IMR-90 (cell line): ENCODE measurements around the gene MYO1F. TPM values are rescaled to one million over a fixed set of nuclear protein-coding genes. Genes with fewer than 3 reads are reported as not detected.
A peak's percentile ranks its signal among the peaks of the same experiment; 100 is the strongest.

Source experiments
- ATAC-seq: fragments of 200-7000 bp; cut with Tn5 transposase; 2 replicates; pipeline ENCODE4 v1.9.1; 2020; ENCODE audit warnings: low read depth, mild to moderate bottlenecking, moderate library complexity
- BruUV-seq: library from RNA; stranded (reverse); fragments of 400-500 nt; replicated peaks from 2 replicates; lab custom pipeline; 2021; lab: Mats Ljungman, UMichigan
- CTCF ChIA-PET: fragments of 300-600 bp; formaldehyde crosslinking; extraction: SDS; loops from one replicate; lab custom pipeline; 2021; ENCODE audit warnings: antibody characterized with exemption; lab: Yijun Ruan, JAX
- POLR2A ChIA-PET: fragments of 300-600 bp; sonication (Branson Sonifier 250); formaldehyde crosslinking; loops from one replicate; lab custom pipeline; 2022; ENCODE audit warnings: antibody characterized with exemption; ENCODE audit not compliant: unreplicated experiment; lab: Charles Lee
- DNase-seq: peaks from one replicate; pipeline ENCODE4 v3.0.0; 2013
- H2AFZ ChIP-seq: replicated peaks from 2 replicates; pipeline ENCODE3; 2013; ENCODE audit warnings: low read length, mild to moderate bottlenecking; ENCODE audit not compliant: poor library complexity
- H2AK5ac ChIP-seq: 2 replicates; pipeline ENCODE4 v1.6.1; 2013; ENCODE audit warnings: low read depth, low read length, inconsistent platforms
- H2AK9ac ChIP-seq: replicated peaks from 2 replicates; pipeline ENCODE3; 2013; ENCODE audit warnings: mild to moderate bottlenecking, low read depth, low read length, moderate library complexity; ENCODE audit not compliant: poor library complexity
- H2BK120ac ChIP-seq: 2 replicates; pipeline ENCODE4 v1.6.1; 2013; ENCODE audit warnings: low read depth, low read length, inconsistent platforms
- H2BK15ac ChIP-seq: 3 replicates; pipeline ENCODE4 v1.6.1; 2013; ENCODE audit warnings: low read depth, low read length, inconsistent platforms
- H2BK20ac ChIP-seq: 2 replicates; pipeline ENCODE4 v1.6.1; 2013; ENCODE audit warnings: low read depth, mild to moderate bottlenecking, inconsistent platforms, low read length, moderate library complexity
- H2BK5ac ChIP-seq: 2 replicates; pipeline ENCODE4 v1.6.1; 2013; ENCODE audit warnings: mild to moderate bottlenecking, low read depth, low read length, inconsistent platforms; ENCODE audit not compliant: poor library complexity, severe bottlenecking
- H3K14ac ChIP-seq: replicated peaks from 2 replicates; pipeline ENCODE4 v1.6.1; 2013; ENCODE audit warnings: low read depth, low read length, inconsistent platforms
- H3K18ac ChIP-seq: 2 replicates; pipeline ENCODE4 v1.6.1; 2013; ENCODE audit warnings: low read depth, low read length, control low read depth
- H3K23ac ChIP-seq: 2 replicates; pipeline ENCODE4 v1.6.1; 2013; ENCODE audit warnings: low read depth, low read length, inconsistent platforms
- H3K27ac ChIP-seq: 2 replicates; pipeline ENCODE4 v1.5.1; 2013; ENCODE audit warnings: mild to moderate bottlenecking, control low read depth, low read length; ENCODE audit not compliant: insufficient read depth
- H3K27me3 ChIP-seq: 2 replicates; pipeline ENCODE4 v1.6.1; 2013; ENCODE audit warnings: low read length; ENCODE audit not compliant: control insufficient read depth, insufficient read depth
- H3K36me3 ChIP-seq: 2 replicates; pipeline ENCODE4 v1.6.1; 2013; ENCODE audit warnings: low read length, mixed read lengths; ENCODE audit not compliant: control insufficient read depth, insufficient read depth
- H3K4ac ChIP-seq: 2 replicates; pipeline ENCODE4 v1.6.1; 2013; ENCODE audit warnings: low read depth, low read length, inconsistent platforms
- H3K4me1 ChIP-seq: 2 replicates; pipeline ENCODE4 v1.6.1; 2013; ENCODE audit warnings: low read length, mixed read lengths; ENCODE audit not compliant: control insufficient read depth, insufficient read depth
- H3K4me2 ChIP-seq: 2 replicates; pipeline ENCODE4 v1.6.1; 2013; ENCODE audit warnings: low read depth, mild to moderate bottlenecking, control low read depth, low read length, moderate library complexity
- H3K4me3 ChIP-seq: 2 replicates; pipeline ENCODE4 v1.5.1; 2013; ENCODE audit warnings: low read depth, mild to moderate bottlenecking, control low read depth, low read length, moderate library complexity; ENCODE audit not compliant: insufficient read depth
- H3K56ac ChIP-seq: 2 replicates; pipeline ENCODE4 v1.6.1; 2013; ENCODE audit warnings: low read length, inconsistent platforms; ENCODE audit not compliant: insufficient read depth; ENCODE audit errors: extremely low read depth
- H3K79me1 ChIP-seq, 2 experiments: 2 replicates each; pipeline ENCODE4 v1.6.1; 2013; ENCODE audit warnings: low read length in 2 of 2, inconsistent platforms in 1 of 2, low read depth in 1 of 2
- H3K9ac ChIP-seq: 2 replicates; pipeline ENCODE4 v1.6.1; 2013; ENCODE audit warnings: low read depth, low read length, control low read depth
- H3K9me1 ChIP-seq: 2 replicates; pipeline ENCODE4 v1.6.1; 2013; ENCODE audit warnings: low read length, inconsistent platforms; ENCODE audit not compliant: insufficient read depth
- H3K9me3 ChIP-seq: 2 replicates; pipeline ENCODE4 v1.6.1; 2013; ENCODE audit warnings: low read length; ENCODE audit not compliant: control insufficient read depth, insufficient read depth
- H4K20me1 ChIP-seq: 2 replicates; pipeline ENCODE4 v1.6.1; 2013; ENCODE audit warnings: low read length, inconsistent platforms; ENCODE audit not compliant: insufficient read depth
- H4K5ac ChIP-seq: 2 replicates; pipeline ENCODE4 v1.6.1; 2013; ENCODE audit warnings: mild to moderate bottlenecking, low read depth, low read length, control low read depth
- H4K8ac ChIP-seq, 2 experiments: 2 replicates each; pipeline ENCODE4 v1.6.1; 2013; ENCODE audit warnings: low read depth in 2 of 2, low read length in 2 of 2, control low read depth in 1 of 2, inconsistent platforms in 1 of 2
- H4K91ac ChIP-seq: 2 replicates; pipeline ENCODE4 v1.6.1; 2013; ENCODE audit warnings: low read depth, low read length, inconsistent platforms; ENCODE audit not compliant: insufficient read depth
- CEBPB ChIP-seq: IDR thresholded peaks from 2 replicates; pipeline ENCODE4 v1.6.1; 2012; ENCODE audit warnings: low read depth, low read length, improper control_type of control experiment
- RCOR1 ChIP-seq: IDR thresholded peaks from 2 replicates; pipeline ENCODE4 v1.6.1; 2012; ENCODE audit warnings: mild to moderate bottlenecking, low read length, improper control_type of control experiment; ENCODE audit not compliant: insufficient replicate concordance
- WGBS, 2 experiments: methylation state at CpG; one replicate each; pipeline versions ENCODE4 v1.1.5 to v1.1.7; 2013; ENCODE audit warnings: missing lambda C conversion rate in 2 of 2; ENCODE audit not compliant: insufficient read length in 1 of 2; ENCODE audit errors: extremely low coverage in 2 of 2; 5-methylcytosine and 5-hydroxymethylcytosine counted together
- dilution Hi-C: fragments of 300-500 bp; cut with HindIII; formaldehyde crosslinking; loops from one replicate; pipeline ENCODE4 v1.14.3; 2018; ENCODE audit warnings: low sequenced_read_pairs; ENCODE audit not compliant: unreplicated experiment
- in situ Hi-C: fragments of 300-500 bp; cut with MboI; formaldehyde crosslinking; loops from 3 replicates; pipeline ENCODE4 v1.14.3; 2019; ENCODE audit warnings: low sequenced_read_pairs, inconsistent platforms, mixed read lengths
- intact Hi-C: fragments of 100-400 bp; cut with micrococcal nuclease; formaldehyde crosslinking; loops from 2 replicates; pipeline ENCODE4 v1.10.0; 2022
- polyA plus RNA-seq, 3 experiments: library from polyadenylated mRNA; depleted of rRNA; stranded (reverse); fragments of >200 nt; gene quantifications; 2 replicates each; pipeline ENCODE4 v1.2.3, GENCODE V29; 2012; ENCODE audit warnings: low replicate concordance in 1 of 3
- total RNA-seq: library from RNA; depleted of rRNA; stranded (reverse); fragments of >200 nt; gene quantifications from 2 replicates; pipeline ENCODE4 v1.2.3, GENCODE V29; 2012

The MYO1F gene
- total and polyA plus RNA-seq, 2 of the 4 experiments (the other 2 are of a cell fraction): 0.14 to 0.18 TPM

- POLR2A ChIA-PET: no interaction called here
- peak overlapping the region; percentile 49; the same call in 1 of the 2 replicates for H2AK5ac ChIP-seq
- peak overlapping the region; percentile 5; the same call in 1 of the 2 replicates for H3K23ac ChIP-seq
- H2BK15ac ChIP-seq: no peak overlapping the region
- CTCF ChIA-PET: no interaction called here
- no peak overlapping the region; the same call in 1 of the 2 replicates for H3K4me2 ChIP-seq
- H3K9me3 ChIP-seq: no peaks in the 10 kb centered on the region
- peaks cover 0 to 6% of the 10 kb centered on the region in 2 experiments; a peak in 1 of 4 replicates for H3K79me1 ChIP-seq
- no peaks in the 10 kb centered on the region for H3K36me3 ChIP-seq
- H3K4ac ChIP-seq: 0 out of 2 replicates have a peak overlapping the region, but pooled peaks have one; percentile 64
- peak overlapping the region; percentile 81 for H2AFZ ChIP-seq
- peak overlapping the region; percentile 6; the same call in 1 of the 2 replicates for H3K27ac ChIP-seq
- peaks cover 11% of the 10 kb centered on the region for H3K4me1 ChIP-seq
- no peak overlapping the region for H3K4me3 ChIP-seq
- peak overlapping the region; percentile 59; the same call in 1 of the 2 replicates for H2BK120ac ChIP-seq
- H3K27me3 ChIP-seq: no peaks in the 10 kb centered on the region
- H2BK5ac ChIP-seq: no peak overlapping the region
- intact Hi-C loops: no loop called here
- in situ Hi-C loops: no loop called here
- no peak overlapping the region for H3K9ac ChIP-seq
- no peak overlapping the region; the same call in 1 of the 2 replicates for H4K91ac ChIP-seq
- H2BK20ac ChIP-seq: no peak overlapping the region
- no peak overlapping the region; the same call in 1 of the 2 replicates for H3K14ac ChIP-seq
- no peak overlapping the region for H4K5ac ChIP-seq
- H3K9me1 ChIP-seq: peaks cover 5% of the 10 kb centered on the region
- ATAC-seq (no peak), DNase-seq (no peak)
- H2AK9ac ChIP-seq: peak overlapping the region; percentile 67
- no peak overlapping the region for H3K56ac ChIP-seq
- no peak overlapping the region for H3K18ac ChIP-seq
- no TSS peak for BruUV-seq
- H4K20me1 ChIP-seq: no peaks in the 10 kb centered on the region
- TF ChIP-seq CEBPB: peak; percentile 62
- no peak for TF ChIP-seq RCOR1
- dilution Hi-C loops: no loop called here
- peak overlapping the region; percentile 10 to 70; a peak in 2 of 4 replicates for H4K8ac ChIP-seq
- WGBS, 2 experiments: 100% methylated on average over 1 of the region's 10 CpGs; no CpG with 5 or more reads in 1 of the 2 experiments
These were observed 59.4 kb downstream of the MYO1F start for GRCh38 chr19:8517551-8518442.
